ENCODE data around the gene RAD1. TPM values are rescaled to one million over a fixed set of nuclear protein-coding genes. Genes with fewer than 3 reads are reported as not detected.
"Not testable (repeated sequence)": the region's sequence is repeated elsewhere in the genome, so short reads cannot be mapped to it uniquely, and the experiment has no call there.

The RAD1 gene
- polyA plus RNA-seq, 1 experiment: 57.2 TPM

- no peak for TF ChIP-seq CTCF (IDR thresholded peaks at IDR 0.05; ENCODE audit: insufficient read depth, low read depth, low read length)
- DNase-seq (ENCODE audit: low read depth): no peak
- Histone ChIP-seq H3K4me3 (ENCODE audit: low read depth, low read length) (no peak overlapping the region), H3K27me3 (ENCODE audit: control insufficient read depth, insufficient read depth, low read length) (no peaks in the 10 kb centered on the region), H3K36me3 (ENCODE audit: control insufficient read depth, insufficient read depth, low read length) (peaks cover 5% of the 10 kb centered on the region)
- ChIA-PET POLR2A (no interaction called here), CTCF (no interaction called here)
Observed at GRCh38 chr5:34927785-34928184, 12.5 kb upstream of the RAD1 start.

DNA sequence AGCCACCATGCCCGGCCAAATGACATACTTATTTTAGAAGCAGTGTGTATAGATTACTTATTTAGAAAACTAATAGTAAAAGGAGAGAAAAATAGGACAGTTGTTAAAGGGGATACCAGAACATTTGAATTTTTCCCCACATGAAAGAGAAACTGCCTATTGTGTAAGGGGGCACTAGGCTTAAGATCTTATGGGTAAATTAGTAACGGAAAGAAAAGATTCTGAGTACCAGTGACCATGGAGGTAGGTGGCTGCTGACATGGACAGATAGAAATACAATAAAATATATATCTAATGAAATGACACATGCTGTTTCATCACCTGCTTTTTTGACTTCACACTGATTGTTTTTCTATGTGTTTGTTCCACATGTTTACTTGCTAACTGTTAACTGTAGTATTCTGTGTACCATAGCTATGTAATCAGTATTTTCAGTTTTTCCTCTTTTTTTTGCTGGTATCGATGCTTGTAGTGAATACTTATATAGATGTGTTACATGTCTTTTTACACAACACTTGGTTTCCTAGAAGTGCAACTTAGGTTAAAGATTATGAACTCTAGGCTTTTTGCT is 11.1 kb upstream of the RAD1 start:
- Histone ChIP-seq H3K36me3 (ENCODE audit: control insufficient read depth, insufficient read depth, low read length) (peaks cover 4% of the 10 kb centered on the region), H3K27me3 (ENCODE audit: control insufficient read depth, insufficient read depth, low read length) (no peaks in the 10 kb centered on the region), H3K4me3 (ENCODE audit: low read depth, low read length) (no peak overlapping the region)
- TF ChIP-seq CTCF (IDR thresholded peaks at IDR 0.05; ENCODE audit: insufficient read depth, low read depth, low read length): no peak
- no peak for DNase-seq (ENCODE audit: low read depth)
- ChIA-PET POLR2A (no interaction called here), CTCF (no interaction called here)

- H3K4me3 ChIP-seq (ENCODE audit: low read depth, low read length): no peak overlapping the region
- no peak for DNase-seq (ENCODE audit: low read depth)
- TF ChIP-seq CTCF (IDR thresholded peaks at IDR 0.05; ENCODE audit: insufficient read depth, low read depth, low read length): no peak
- H3K27me3 ChIP-seq (ENCODE audit: control insufficient read depth, insufficient read depth, low read length): no peaks in the 10 kb centered on the region
- POLR2A ChIA-PET: interaction anchor here (2.2 kb wide), 1 partner anchor 9 kb away, joined by 7 read pairs; the partner anchor contains the start of genes BRIX1 and RAD1
- peaks cover 4% of the 10 kb centered on the region for H3K36me3 ChIP-seq (ENCODE audit: control insufficient read depth, insufficient read depth, low read length)
- CTCF ChIA-PET: interaction anchor here (1.0 to 1.8 kb wide), 2 partner anchors 79 to 450 kb away, joined by 3 to 4 read pairs; no protein-coding TSS in a partner anchor
Observed at GRCh38 chr5:34924462-34924765, 9.1 kb upstream of the RAD1 start.

DNA sequence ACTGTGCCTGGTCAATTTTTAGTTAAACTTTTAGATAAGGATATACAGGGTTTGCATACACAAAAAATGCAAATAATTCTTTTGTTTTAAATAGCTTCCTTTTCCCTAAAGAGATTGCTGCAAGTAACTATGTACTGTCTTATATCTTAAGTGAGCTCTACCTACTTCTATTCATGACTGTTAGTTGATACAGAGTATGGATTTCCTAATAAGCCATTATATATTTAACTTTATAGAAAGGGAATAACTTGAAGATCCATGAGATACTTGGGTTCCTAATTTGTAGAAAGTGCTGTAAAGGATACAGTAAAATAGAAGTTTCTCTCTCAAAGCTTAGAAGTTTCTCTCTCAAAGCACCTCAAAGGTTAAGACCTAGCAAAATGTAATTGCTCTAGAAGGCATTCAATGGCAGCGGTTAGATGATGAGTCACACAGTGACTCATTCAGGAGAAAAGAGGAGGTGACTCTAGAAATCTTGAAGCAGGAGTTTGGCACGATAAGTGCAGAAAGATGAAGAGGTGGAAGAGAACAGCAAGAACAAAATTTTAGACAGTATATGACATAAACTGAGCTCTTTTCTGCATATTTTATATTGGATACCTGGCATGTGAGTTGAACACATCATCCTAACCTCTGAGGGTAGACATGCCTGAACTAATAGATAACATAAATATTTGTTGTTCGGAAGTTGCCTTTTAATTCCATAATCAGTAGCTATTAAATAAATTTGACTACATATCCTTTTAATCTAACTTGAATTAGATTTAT is 8.6 kb upstream of the RAD1 start:
- ChIA-PET POLR2A (interaction anchor here (2.2 kb wide), 1 partner anchor 9 kb away, joined by 7 read pairs; the partner anchor contains the start of genes BRIX1 and RAD1), CTCF (interaction anchor here (1.0 to 1.8 kb wide), 2 partner anchors 79 to 449 kb away, joined by 3 to 4 read pairs; no protein-coding TSS in a partner anchor)
- Histone ChIP-seq H3K4me3 (ENCODE audit: low read depth, low read length) (no peak overlapping the region), H3K36me3 (ENCODE audit: control insufficient read depth, insufficient read depth, low read length) (peaks cover 4% of the 10 kb centered on the region), H3K27me3 (ENCODE audit: control insufficient read depth, insufficient read depth, low read length) (no peaks in the 10 kb centered on the region)
- DNase-seq (ENCODE audit: low read depth): peak; percentile 56
- TF ChIP-seq CTCF (IDR thresholded peaks at IDR 0.05; ENCODE audit: insufficient read depth, low read depth, low read length): no peak

- H3K4me3 ChIP-seq (ENCODE audit: low read depth, low read length); H3K36me3 ChIP-seq (ENCODE audit: control insufficient read depth, insufficient read depth, low read length); H3K27me3 ChIP-seq (ENCODE audit: control insufficient read depth, insufficient read depth, low read length); DNase-seq (ENCODE audit: low read depth): not testable (repeated sequence)
- POLR2A ChIA-PET: interaction anchor here (2.2 kb wide), 1 partner anchor 8 kb away, joined by 7 read pairs; the partner anchor contains the start of genes BRIX1 and RAD1
- CTCF ChIA-PET: interaction anchor here (1.8 to 1.9 kb wide), 2 partner anchors 80 to 449 kb away, joined by 4 to 5 read pairs; no protein-coding TSS in a partner anchor
Observed at GRCh38 chr5:34923256-34923655, 8.0 kb upstream of the RAD1 start.
